CD4-positive, alpha-beta memory T cell (primary cell): ENCODE results near the gene FCHSD2. TPM values are rescaled to one million over a fixed set of nuclear protein-coding genes. Genes with fewer than 3 reads are reported as not detected.
A peak's percentile ranks its signal among the peaks of the same experiment; 100 is the strongest.

Experiments
- CTCF ChIA-PET: fragments of 350-600 bp; sonication (Branson Sonifier 250); formaldehyde crosslinking; loops from one replicate; lab custom pipeline; 2021; ENCODE audit warnings: inconsistent platforms; ENCODE audit not compliant: partially characterized antibody; lab: Charles Lee
- POLR2A ChIA-PET: fragments of 350-600 bp; sonication (Branson Sonifier 250); formaldehyde crosslinking; loops from one replicate; lab custom pipeline; 2021; ENCODE audit not compliant: partially characterized antibody; lab: Charles Lee
- DNase-seq, 5 donors: peaks; one replicate each; pipeline versions ENCODE4 v3.0.0 to v3.0.0-alpha.2; 2020 to 2022; ENCODE audit warnings: mixed read lengths in 1 of 5
- H3K27ac ChIP-seq: one replicate; pipeline ENCODE4 v1.7.0; 2013; ENCODE audit warnings: low read depth, low read length
- H3K27me3 ChIP-seq: 2 replicates; pipeline ENCODE4 v1.7.0; 2013; ENCODE audit warnings: mild to moderate bottlenecking, low read length, moderate library complexity; ENCODE audit not compliant: insufficient read depth
- H3K36me3 ChIP-seq: 2 replicates; pipeline ENCODE4 v1.7.0; 2013; ENCODE audit warnings: mild to moderate bottlenecking, low read length, moderate library complexity; ENCODE audit not compliant: insufficient read depth
- H3K4me1 ChIP-seq: 2 replicates; pipeline ENCODE4 v1.7.0; 2013; ENCODE audit warnings: mild to moderate bottlenecking, low read length, moderate library complexity; ENCODE audit not compliant: insufficient read depth
- H3K4me3 ChIP-seq, 2 donors: one replicate each; pipeline ENCODE4 v1.7.0; 2013; ENCODE audit warnings: low read length in 2 of 2, mild to moderate bottlenecking in 1 of 2
- H3K9me3 ChIP-seq, 2 donors: one replicate each; pipeline ENCODE4 v1.7.0; 2013; ENCODE audit warnings: low read length in 2 of 2, control low read depth in 1 of 2; ENCODE audit not compliant: control insufficient read depth in 1 of 2
- H3K27ac Mint-ChIP-seq, 7 donors: one replicate each; pipeline ENCODE4 v1.8.0; 2020 to 2021; ENCODE audit warnings: mixed read lengths in 7 of 7, mild to moderate bottlenecking in 6 of 7, inconsistent platforms in 3 of 7, moderate library complexity in 3 of 7
- H3K27me3 Mint-ChIP-seq, 2 donors: one replicate each; pipeline ENCODE4 v1.8.0; 2020 to 2021; ENCODE audit warnings: mixed read lengths in 2 of 2
- H3K36me3 Mint-ChIP-seq, 2 donors: one replicate each; pipeline ENCODE4 v1.8.0; 2020 to 2021; ENCODE audit warnings: mixed read lengths in 2 of 2, inconsistent platforms in 1 of 2, mild to moderate bottlenecking in 1 of 2
- H3K4me1 Mint-ChIP-seq, 4 donors: one replicate each; pipeline ENCODE4 v1.8.0; 2020 to 2021; ENCODE audit warnings: mixed read lengths in 4 of 4, mild to moderate bottlenecking in 1 of 4
- H3K4me3 Mint-ChIP-seq, 8 donors: one replicate each; pipeline ENCODE4 v1.8.0; 2020 to 2021; ENCODE audit warnings: mixed read lengths in 8 of 8, mild to moderate bottlenecking in 7 of 8, moderate library complexity in 6 of 8, inconsistent platforms in 3 of 8
- H3K9me3 Mint-ChIP-seq, 8 donors: one replicate each; pipeline ENCODE4 v1.8.0; 2020 to 2021; ENCODE audit warnings: mixed read lengths in 8 of 8, mild to moderate bottlenecking in 5 of 8, inconsistent platforms in 3 of 8, moderate library complexity in 1 of 8
- intact Hi-C: fragments of 100-400 bp; cut with micrococcal nuclease; formaldehyde crosslinking; loops from one replicate; pipeline ENCODE4 v1.15.1; 2023
- polyA plus RNA-seq, 2 donors: library from polyadenylated mRNA; unstranded; fragments of 300-500 nt; fragmentation: Illumina TruSeq; gene quantifications; one replicate each; pipeline ENCODE4 v1.2.3, GENCODE V29; 2021
- total RNA-seq, 2 experiments: library from RNA; stranded (reverse); gene quantifications; one replicate each; pipeline ENCODE4 v1.2.3, GENCODE V29; 2021

FCHSD2 gene
- total and polyA plus RNA-seq, 4 experiments from 2014 or later = 9.5 to 52.0 (median 34.8) TPM

DNA sequence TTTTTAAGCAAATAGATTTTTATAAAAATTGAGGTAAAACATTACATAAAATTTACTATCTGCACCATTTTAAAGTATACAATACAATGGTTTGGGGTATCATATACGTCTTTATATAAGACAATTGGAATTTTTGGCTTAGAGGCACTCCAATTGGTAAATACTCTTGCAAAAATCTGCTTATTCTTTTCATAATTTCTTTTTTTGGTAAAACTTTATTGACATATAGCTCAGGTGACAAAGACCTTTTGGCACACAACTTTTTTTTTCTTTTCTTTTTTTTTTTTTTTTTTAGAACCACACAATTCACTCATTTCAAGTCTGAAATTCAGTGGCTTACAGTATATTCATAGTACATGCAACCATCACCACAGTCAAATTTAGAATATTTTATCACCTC, 270.1 kb downstream of the FCHSD2 start:
- CTCF ChIA-PET = no interaction called here
- Histone ChIP-seq H3K27me3 (no peaks in the 10 kb centered on the region), H3K36me3 (peaks cover 3% of the 10 kb centered on the region), H3K4me3 (no peak overlapping the region), H3K27ac (no peak overlapping the region), H3K4me1 (peaks cover 12% of the 10 kb centered on the region), H3K9me3 (no peaks in the 10 kb centered on the region)
- no peaks in the 10 kb centered on the region for H3K9me3 Mint-ChIP-seq
- DNase-seq = no peak
- POLR2A ChIA-PET = no interaction called here
- H3K4me1 Mint-ChIP-seq = peaks cover 14 to 23% (median 17%) of the 10 kb centered on the region in 4 donors
- no peak overlapping the region for H3K27ac Mint-ChIP-seq
- intact Hi-C loops = no loop called here
- H3K36me3 Mint-ChIP-seq = peaks cover 17 to 23% of the 10 kb centered on the region in 2 donors
- no peak overlapping the region for H3K4me3 Mint-ChIP-seq
- H3K27me3 Mint-ChIP-seq = no peaks in the 10 kb centered on the region

DNA sequence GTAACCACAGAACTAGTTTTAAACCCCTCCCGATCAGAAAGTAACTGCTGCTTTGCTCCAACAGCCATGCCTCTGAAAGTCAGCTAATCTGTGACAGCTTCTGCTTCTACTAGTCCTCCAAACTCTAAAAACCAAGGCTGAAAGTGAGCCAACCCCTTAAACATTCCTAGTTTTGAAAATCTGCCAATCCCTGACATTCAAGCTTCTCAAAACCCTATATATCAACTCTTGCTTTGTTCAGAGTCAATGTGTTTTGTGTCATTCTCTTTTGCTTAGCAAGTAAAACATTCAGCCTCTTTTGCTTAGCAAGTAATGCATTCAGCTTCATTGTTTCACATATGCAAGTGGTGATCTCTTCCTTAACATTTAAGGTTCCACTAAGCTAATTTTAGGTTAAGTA, 271.0 kb downstream of the FCHSD2 start:
- Histone ChIP-seq H3K27ac (no peak overlapping the region), H3K4me3 (no peak overlapping the region), H3K4me1 (peaks cover 12% of the 10 kb centered on the region), H3K9me3 (no peaks in the 10 kb centered on the region), H3K27me3 (no peaks in the 10 kb centered on the region), H3K36me3 (peaks cover 3% of the 10 kb centered on the region)
- no peaks in the 10 kb centered on the region for H3K27me3 Mint-ChIP-seq
- CTCF ChIA-PET = no interaction called here
- POLR2A ChIA-PET = no interaction called here
- H3K4me1 Mint-ChIP-seq = peaks cover 14 to 23% (median 19%) of the 10 kb centered on the region in 4 donors
- peak overlapping the region in 3 of 7 donors; percentile 6 to 22 (median 13) for H3K27ac Mint-ChIP-seq
- no peaks in the 10 kb centered on the region for H3K9me3 Mint-ChIP-seq
- DNase-seq = no peak
- intact Hi-C loops = no loop called here
- peaks cover 18 to 26% of the 10 kb centered on the region in 2 donors for H3K36me3 Mint-ChIP-seq
- H3K4me3 Mint-ChIP-seq = no peak overlapping the region

DNA sequence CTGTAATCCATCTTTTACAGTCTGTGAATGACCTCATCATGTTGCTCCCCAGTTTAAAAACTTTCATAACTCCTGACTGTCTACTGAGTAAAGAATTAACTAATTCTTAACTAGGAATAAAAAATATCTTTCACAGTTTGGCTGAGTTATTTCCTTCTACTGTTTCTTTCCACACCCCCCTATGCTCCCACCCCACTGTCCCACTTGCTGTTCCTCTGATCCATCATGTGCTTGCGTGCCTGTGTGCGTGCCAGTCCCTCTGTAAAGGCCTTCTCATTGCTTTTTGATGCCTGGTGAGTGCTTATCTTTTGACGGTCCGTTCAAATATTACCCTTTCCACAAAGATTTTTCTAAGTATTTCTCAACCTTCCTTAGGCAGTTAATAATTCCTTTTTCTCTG, 272.3 kb downstream of the FCHSD2 start:
- Mint-ChIP-seq H3K4me3 (peak overlapping the region in 2 of 8 donors; percentile 7 to 21), H3K36me3 (peaks cover 22 to 36% of the 10 kb centered on the region in 2 donors), H3K9me3 (no peaks in the 10 kb centered on the region), H3K4me1 (peaks cover 14 to 23% (median 19%) of the 10 kb centered on the region in 4 donors), H3K27me3 (no peaks in the 10 kb centered on the region), H3K27ac (peak overlapping the region in 4 of 7 donors; percentile 13 to 81 (median 32))
- H3K27me3 ChIP-seq = no peaks in the 10 kb centered on the region
- no peak overlapping the region for H3K4me3 ChIP-seq
- peaks cover 12% of the 10 kb centered on the region for H3K4me1 ChIP-seq
- no peaks in the 10 kb centered on the region for H3K9me3 ChIP-seq
- H3K27ac ChIP-seq = no peak overlapping the region
- no peak for DNase-seq
- POLR2A ChIA-PET = no interaction called here
- CTCF ChIA-PET = no interaction called here
- peaks cover 3% of the 10 kb centered on the region for H3K36me3 ChIP-seq
- intact Hi-C loops = no loop called here

DNA sequence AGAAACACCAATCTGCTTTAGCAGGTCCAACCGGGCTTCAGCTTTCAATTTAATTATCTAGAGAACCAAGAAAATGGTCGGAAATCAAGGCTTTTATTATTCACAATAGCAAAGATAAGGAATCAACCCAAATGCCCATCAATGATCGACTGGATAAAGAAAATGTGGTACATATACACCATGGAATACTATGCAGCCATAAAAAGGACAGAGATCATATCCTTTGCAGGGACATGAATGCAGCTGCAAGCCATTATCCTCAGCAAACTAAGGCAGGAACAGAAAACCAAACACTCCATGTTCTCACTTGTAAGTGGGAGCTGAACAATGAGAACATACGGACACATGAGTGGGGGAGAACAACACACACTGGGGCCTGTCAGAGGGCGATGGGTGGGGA, 274.1 kb downstream of the FCHSD2 start:
- H3K4me1 ChIP-seq = peaks cover 12% of the 10 kb centered on the region
- Mint-ChIP-seq H3K36me3 (peaks cover 22 to 36% of the 10 kb centered on the region in 2 donors), H3K27ac (peak overlapping the region in 2 of 7 donors; percentile 3 to 46), H3K9me3 (no peaks in the 10 kb centered on the region), H3K4me3 (no peak overlapping the region), H3K4me1 (peaks cover 17 to 23% (median 19%) of the 10 kb centered on the region in 4 donors), H3K27me3 (no peaks in the 10 kb centered on the region)
- no peak overlapping the region for H3K27ac ChIP-seq
- POLR2A ChIA-PET = no interaction called here
- intact Hi-C loops = no loop called here
- H3K36me3 ChIP-seq = peaks cover 3% of the 10 kb centered on the region
- CTCF ChIA-PET = interaction anchor here (1.2 kb wide), 1 partner anchor 310 kb away, joined by 4 read pairs; no protein-coding TSS in a partner anchor
- H3K4me3 ChIP-seq = no peak overlapping the region
- no peaks in the 10 kb centered on the region for H3K27me3 ChIP-seq
- no peaks in the 10 kb centered on the region for H3K9me3 ChIP-seq
- no peak for DNase-seq

DNA sequence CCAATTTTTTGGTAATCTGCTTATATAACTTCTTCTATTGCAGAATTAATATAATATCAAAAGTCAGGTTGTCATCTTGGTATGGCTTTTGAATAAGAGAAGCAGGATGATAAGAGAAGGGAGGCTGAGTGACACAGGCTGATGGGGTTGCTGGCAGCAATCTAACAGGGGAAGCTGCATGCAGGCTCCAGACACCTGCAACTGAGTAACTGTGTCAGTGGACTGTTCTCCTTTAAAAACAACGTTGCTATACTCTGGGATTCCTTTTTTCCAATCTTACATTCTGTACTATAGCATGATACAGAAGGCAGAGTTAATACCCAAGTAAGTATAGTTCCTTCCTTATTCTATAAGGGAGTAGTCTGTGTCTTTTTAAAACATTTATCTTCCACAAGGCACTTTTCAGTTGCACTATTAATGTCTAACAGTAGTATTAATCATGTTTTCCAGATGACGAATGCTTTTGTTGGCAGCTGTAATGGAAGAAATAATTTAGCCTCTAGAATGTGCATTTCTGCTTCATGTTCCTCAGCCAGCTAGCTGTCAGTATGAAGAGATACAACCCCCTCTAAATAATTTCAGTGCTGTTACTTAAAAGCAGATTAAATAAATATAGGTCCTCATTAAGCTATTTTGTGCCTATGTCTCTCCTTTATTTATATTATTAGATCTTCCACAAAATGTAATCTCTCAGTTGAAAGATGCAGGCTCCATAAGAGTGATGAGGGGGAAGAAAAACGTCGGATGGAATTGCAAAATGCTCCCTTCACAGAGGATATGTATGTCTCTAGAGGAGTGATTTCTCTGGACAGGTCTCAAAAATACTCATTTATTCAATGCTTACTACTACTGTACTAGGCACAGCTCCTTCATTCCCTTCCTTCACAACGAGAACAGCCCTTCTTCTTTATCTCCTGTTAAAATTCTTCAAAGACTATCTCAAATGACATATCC, 277.1 kb downstream of the FCHSD2 start:
- no peaks in the 10 kb centered on the region for H3K27me3 Mint-ChIP-seq
- no peak overlapping the region for H3K4me3 Mint-ChIP-seq
- peaks cover 10 to 11% (median 11%) of the 10 kb centered on the region in 4 donors for H3K4me1 Mint-ChIP-seq
- H3K27me3 ChIP-seq = no peaks in the 10 kb centered on the region
- peak overlapping the region in 1 of 7 donors; percentile 17 for H3K27ac Mint-ChIP-seq
- no peak overlapping the region for H3K27ac ChIP-seq
- no peak for DNase-seq
- peaks cover 9% of the 10 kb centered on the region for H3K4me1 ChIP-seq
- no peaks in the 10 kb centered on the region for H3K9me3 Mint-ChIP-seq
- intact Hi-C loops = no loop called here
- no peak overlapping the region for H3K4me3 ChIP-seq
- no peaks in the 10 kb centered on the region for H3K9me3 ChIP-seq
- ChIA-PET POLR2A (no interaction called here), CTCF (no interaction called here)
- peaks cover 26 to 29% of the 10 kb centered on the region in 2 donors for H3K36me3 Mint-ChIP-seq
- peaks cover 3% of the 10 kb centered on the region for H3K36me3 ChIP-seq

DNA sequence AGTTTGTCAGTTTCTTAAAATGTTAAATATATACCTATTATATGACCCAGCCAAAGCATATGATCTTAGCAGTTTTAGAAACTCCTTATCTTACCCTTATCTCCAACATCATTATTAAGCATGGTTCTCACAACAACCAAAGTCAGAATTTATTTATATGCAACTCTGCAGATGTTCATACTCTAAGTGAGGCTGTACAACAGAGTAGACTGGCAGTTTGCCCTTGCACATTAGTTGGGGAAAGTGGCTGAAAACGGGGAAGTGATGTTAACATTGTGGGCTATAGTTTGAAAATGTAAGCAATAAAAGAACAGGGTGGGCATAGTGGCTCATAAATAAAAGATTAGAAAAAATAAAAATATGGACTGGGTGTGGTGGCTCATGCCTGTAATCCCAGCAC, 278.2 kb downstream of the FCHSD2 start:
- no peaks in the 10 kb centered on the region for H3K27me3 Mint-ChIP-seq
- H3K27me3 ChIP-seq = no peaks in the 10 kb centered on the region
- no peaks in the 10 kb centered on the region for H3K9me3 ChIP-seq
- H3K9me3 Mint-ChIP-seq = no peaks in the 10 kb centered on the region
- no peak overlapping the region for H3K27ac Mint-ChIP-seq
- ChIA-PET CTCF (no interaction called here), POLR2A (no interaction called here)
- H3K36me3 ChIP-seq = peaks cover 3% of the 10 kb centered on the region
- no peak overlapping the region for H3K4me3 Mint-ChIP-seq
- no peaks in the 10 kb centered on the region for H3K4me1 ChIP-seq
- peaks cover 0 to 3% (median 1%) of the 10 kb centered on the region in 4 donors for H3K4me1 Mint-ChIP-seq
- no peak overlapping the region for H3K4me3 ChIP-seq
- no peak for DNase-seq
- intact Hi-C loops = no loop called here
- H3K27ac ChIP-seq = no peak overlapping the region
- H3K36me3 Mint-ChIP-seq = peaks cover 30 to 31% of the 10 kb centered on the region in 2 donors

DNA sequence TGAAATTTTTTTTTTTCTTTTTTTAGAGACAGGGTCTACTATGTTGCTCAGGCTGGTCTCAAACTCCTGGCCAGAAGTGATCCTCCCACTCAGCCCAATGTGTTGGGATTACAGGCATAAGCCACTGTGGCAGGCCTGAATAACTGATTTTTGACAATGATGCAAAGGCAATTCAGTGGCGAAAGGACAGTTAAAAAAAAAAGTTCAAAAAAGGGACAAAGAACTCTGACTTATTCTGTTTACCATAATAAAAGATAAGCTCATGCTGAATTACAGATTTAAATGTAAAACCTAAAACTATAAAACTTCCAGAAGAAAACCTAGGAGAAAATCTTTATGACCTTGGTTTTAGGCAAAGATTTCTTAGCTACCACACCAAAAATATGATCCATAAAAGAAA, 279.0 kb downstream of the FCHSD2 start:
- Mint-ChIP-seq H3K27me3 (no peaks in the 10 kb centered on the region), H3K27ac (peak overlapping the region in 1 of 7 donors; percentile 3), H3K36me3 (peaks cover 34 to 37% of the 10 kb centered on the region in 2 donors), H3K4me3 (no peak overlapping the region), H3K9me3 (peaks cover 0 to 2% (median 0%) of the 10 kb centered on the region in 8 donors), H3K4me1 (peaks cover 0 to 3% (median 3%) of the 10 kb centered on the region in 4 donors)
- Histone ChIP-seq H3K27me3 (no peaks in the 10 kb centered on the region), H3K9me3 (no peaks in the 10 kb centered on the region), H3K4me3 (no peak overlapping the region), H3K36me3 (no peaks in the 10 kb centered on the region), H3K4me1 (no peaks in the 10 kb centered on the region), H3K27ac (no peak overlapping the region)
- POLR2A ChIA-PET = no interaction called here
- no peak for DNase-seq
- CTCF ChIA-PET = no interaction called here
- intact Hi-C loops = no loop called here
